Measurements from ENCODE around the gene FNDC7. TPM values are rescaled to one million over a fixed set of nuclear protein-coding genes. Genes with fewer than 3 reads are reported as not detected.
A peak's percentile ranks its signal among the peaks of the same experiment; 100 is the strongest.
"Not testable (repeated sequence)": the region's sequence is repeated elsewhere in the genome, so short reads cannot be mapped to it uniquely, and the experiment has no call there.

Gene FNDC7
- polyA plus RNA-seq, 10 donors: not detected

- no peak for DNase-seq
Measured at GRCh38 chr1:108734171-108734865, 21.6 kb downstream of the FNDC7 start.

- DNase-seq: no peak
Measured at GRCh38 chr1:108742253-108742652, 29.5 kb downstream of the FNDC7 start.

- DNase-seq: no peak
Measured at GRCh38 chr1:108745980-108746381, 33.3 kb downstream of the FNDC7 start.

- DNase-seq: peak; percentile 97 to 99 (median 99)
Measured at GRCh38 chr1:108746382-108747170, 33.9 kb downstream of the FNDC7 start, which contains the start of gene STXBP3. TSS of gene STXBP3 (plus strand) at chr1:108746674. CDS start at chr1:108746738, 64 bp downstream.

GRCh38 chr1:108747171-108747850, 34.6 kb downstream of the FNDC7 start:
- peak; percentile 75 to 94 (median 87) for DNase-seq

GRCh38 chr1:108747898-108748297, 35.2 kb downstream of the FNDC7 start:
- DNase-seq: no peak

- DNase-seq: no peak
Measured at GRCh38 chr1:108749081-108749480, 36.4 kb downstream of the FNDC7 start.

- no peak for DNase-seq
Measured at GRCh38 chr1:108750476-108751181, 37.9 kb downstream of the FNDC7 start.

GRCh38 chr1:108753363-108753762, 40.7 kb downstream of the FNDC7 start:
- DNase-seq: no peak

- DNase-seq: no peak
Measured at GRCh38 chr1:108758796-108759195, 46.1 kb downstream of the FNDC7 start.

- DNase-seq: no peak
Measured at GRCh38 chr1:108767115-108767514, 54.4 kb downstream of the FNDC7 start.

GRCh38 chr1:108767708-108768107, 55.0 kb downstream of the FNDC7 start:
- DNase-seq: no peak

GRCh38 chr1:108777839-108778238, 65.1 kb downstream of the FNDC7 start:
- no peak for DNase-seq

- DNase-seq: no peak
Measured at GRCh38 chr1:108779455-108779854, 66.7 kb downstream of the FNDC7 start.

- DNase-seq: no peak
Measured at GRCh38 chr1:108780937-108781574, 68.3 kb downstream of the FNDC7 start.

GRCh38 chr1:108781575-108781944, 68.9 kb downstream of the FNDC7 start:
- DNase-seq: not testable (repeated sequence)

GRCh38 chr1:108785264-108785663, 72.6 kb downstream of the FNDC7 start:
- DNase-seq: no peak

GRCh38 chr1:108785880-108786279, 73.2 kb downstream of the FNDC7 start:
- DNase-seq: no peak

- no peak for DNase-seq
Measured at GRCh38 chr1:108791790-108792189, 79.1 kb downstream of the FNDC7 start.

All from muscle of back (tissue), 11 donors.